Activated CD4-positive, alpha-beta T cell treated with anti-CD3 and anti-CD28 coated beads for 4 hours (primary cell): ENCODE data around the gene COG2.
"Not testable (repeated sequence)": the region's sequence is repeated elsewhere in the genome, so short reads cannot be mapped to it uniquely, and the experiment has no call there.

Source experiments
- DNase-seq, 2 donors: peaks; one replicate each; pipeline ENCODE4 v3.0.0-alpha.2; 2020

Gene COG2

GRCh38 chr1:230642263-230642959 is at the start of gene COG2:
Gene COG2 (plus strand): TSS chr1:230642481. CDS start chr1:230642607, 126 bp downstream.
- peak; percentile 92 to 97 for DNase-seq

GRCh38 chr1:230592848-230593414 is 49.4 kb upstream of the COG2 start:
- DNase-seq = no peak

- DNase-seq = no peak
Measured at GRCh38 chr1:230594214-230594773, 48.0 kb upstream of the COG2 start.

DNA sequence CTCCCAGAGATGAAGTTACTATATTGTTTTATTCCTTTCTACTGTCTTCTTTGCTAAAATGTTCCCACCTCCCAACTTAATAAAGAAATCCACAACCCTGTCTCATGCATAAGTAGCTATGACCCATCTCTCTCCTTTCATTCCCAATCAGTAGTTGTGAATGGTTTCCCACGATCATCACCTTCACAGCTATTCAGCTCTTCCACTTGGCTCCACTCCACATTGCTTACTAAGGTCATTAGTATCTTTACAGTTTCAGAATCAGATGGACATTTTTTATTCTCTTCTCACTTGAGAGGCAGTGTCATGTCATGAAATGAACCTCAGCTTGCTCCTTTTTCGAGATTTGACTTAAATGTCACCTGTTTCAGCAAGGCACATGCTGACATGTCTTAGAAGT is 47.1 kb upstream of the COG2 start:
- DNase-seq = no peak

DNA sequence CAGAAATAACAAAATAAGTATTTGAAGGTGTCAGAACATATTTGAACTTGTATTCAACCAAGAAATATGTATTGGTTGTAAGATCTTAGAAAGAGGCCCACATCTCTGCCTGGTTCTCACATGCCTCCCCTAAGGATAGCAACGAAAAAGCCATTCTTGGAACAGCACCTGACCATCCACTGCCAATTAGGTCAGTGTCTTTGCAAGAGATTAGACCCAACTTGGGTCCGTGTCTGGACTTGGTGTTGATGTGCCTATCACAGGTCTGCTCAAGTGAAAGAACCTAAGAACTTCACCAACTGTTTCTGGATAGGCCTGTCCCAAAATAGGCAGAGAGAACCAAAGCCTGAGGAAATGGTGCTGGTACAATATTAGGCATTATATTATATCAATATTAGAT is 46.0 kb upstream of the COG2 start:
- no peak for DNase-seq

DNA sequence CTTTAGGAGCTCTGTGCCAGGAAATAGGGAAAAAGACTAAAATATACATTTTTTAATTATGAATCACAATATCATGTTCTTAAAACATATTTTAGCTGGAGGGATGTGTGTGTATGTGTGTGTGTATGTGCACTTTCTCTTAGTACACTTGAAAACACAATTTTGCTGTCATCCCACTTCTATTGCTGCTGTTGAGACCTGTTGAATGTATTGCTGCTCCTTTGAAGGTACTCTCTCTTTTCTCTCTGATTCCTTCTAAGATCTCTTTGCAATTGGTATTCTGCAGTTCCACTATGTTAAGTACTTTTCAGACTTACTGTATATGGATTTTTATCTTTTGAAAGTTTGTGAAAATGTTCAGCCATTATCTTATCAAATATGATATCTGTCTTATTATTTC is 43.5 kb upstream of the COG2 start:
- no peak for DNase-seq

DNA sequence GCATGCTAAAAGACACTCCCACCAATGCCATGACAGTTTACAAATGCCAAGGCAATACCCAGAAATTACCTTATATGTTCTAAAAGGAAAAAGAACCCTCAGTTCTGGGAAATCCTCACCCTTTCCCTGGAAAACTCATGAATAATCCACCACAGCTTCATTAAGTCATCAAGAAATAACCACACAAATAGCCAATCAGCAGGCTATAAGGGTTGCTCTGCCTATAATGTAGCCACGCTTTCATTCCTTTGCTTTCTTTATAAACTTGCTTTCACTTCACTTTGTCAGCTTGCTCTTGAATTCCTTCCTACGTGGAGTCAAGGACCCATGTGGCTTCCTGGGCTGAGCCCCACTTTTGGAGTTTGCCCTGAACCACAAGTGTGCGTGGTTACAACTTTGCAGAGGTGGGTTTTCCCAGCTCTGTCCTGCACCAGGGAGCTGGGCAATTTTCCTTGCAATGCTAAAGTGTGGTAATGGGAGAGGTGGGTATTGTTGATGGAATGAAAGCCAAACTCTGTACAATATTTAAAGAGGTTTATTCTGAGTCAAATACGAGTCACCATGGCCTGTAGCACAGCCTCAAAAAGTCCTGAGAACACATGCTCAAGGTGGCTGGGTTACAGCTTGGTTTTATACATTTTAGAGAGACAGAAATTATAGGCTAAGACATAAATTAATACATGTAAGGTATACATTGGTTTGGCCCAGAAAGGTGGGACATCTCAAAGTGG is 42.2 kb upstream of the COG2 start:
- DNase-seq = no peak

DNA sequence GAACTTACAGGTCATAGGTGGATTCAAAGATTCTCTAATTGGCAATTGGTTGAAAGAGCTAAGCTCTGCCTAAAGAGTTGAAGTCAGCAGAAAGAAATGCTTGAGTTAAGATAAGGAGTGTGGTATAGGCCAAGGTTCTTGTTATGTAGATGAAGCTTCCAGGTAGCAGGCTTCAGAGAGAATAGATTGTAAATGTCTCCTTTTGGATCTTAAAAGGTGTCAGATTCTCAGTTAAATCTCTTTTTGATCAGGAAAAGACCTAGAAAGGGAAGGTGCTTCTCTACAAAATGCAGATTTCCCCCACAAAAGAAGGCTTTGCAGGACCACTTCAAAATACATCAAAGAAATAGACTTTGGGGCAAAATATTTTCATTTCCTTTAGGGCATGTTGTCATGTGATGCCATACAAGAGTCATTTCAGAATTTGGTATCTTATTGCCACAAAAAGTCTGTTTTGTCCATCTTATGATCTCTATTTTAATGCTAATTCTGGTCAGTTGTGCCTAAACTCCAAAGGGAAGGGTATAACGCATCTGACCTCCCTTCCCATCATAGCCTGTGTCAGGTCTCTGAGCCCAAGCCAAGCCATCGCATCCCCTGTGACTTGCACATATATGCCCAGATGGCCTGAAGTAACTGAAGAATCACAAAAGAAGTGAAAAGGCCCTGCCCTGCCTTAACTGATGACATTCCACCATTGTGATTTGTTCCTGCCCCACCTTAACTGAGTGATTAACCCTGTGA is 41.5 kb upstream of the COG2 start:
- DNase-seq = not testable (repeated sequence)

GRCh38 chr1:230609208-230609607 is 33.1 kb upstream of the COG2 start:
- DNase-seq = no peak

DNA sequence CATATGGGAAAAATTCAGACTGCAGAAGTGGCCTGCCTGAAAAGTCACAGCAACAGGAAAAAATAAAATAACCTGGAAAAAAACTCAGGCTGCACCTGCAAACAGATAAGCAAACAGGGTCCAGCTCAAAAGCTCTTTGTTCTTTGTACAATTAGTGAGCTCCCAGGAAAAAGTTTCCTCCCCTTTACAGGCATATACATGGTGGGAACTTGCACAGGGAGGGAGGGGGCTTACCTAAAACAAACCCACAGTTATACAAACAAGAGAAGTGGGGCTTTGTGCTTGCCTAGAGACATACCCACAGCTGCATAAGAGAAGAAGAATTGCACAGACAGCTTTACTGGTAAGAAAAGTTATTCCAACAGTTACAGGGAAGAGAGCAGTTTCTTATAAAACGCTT is 31.7 kb upstream of the COG2 start:
- no peak for DNase-seq

DNA sequence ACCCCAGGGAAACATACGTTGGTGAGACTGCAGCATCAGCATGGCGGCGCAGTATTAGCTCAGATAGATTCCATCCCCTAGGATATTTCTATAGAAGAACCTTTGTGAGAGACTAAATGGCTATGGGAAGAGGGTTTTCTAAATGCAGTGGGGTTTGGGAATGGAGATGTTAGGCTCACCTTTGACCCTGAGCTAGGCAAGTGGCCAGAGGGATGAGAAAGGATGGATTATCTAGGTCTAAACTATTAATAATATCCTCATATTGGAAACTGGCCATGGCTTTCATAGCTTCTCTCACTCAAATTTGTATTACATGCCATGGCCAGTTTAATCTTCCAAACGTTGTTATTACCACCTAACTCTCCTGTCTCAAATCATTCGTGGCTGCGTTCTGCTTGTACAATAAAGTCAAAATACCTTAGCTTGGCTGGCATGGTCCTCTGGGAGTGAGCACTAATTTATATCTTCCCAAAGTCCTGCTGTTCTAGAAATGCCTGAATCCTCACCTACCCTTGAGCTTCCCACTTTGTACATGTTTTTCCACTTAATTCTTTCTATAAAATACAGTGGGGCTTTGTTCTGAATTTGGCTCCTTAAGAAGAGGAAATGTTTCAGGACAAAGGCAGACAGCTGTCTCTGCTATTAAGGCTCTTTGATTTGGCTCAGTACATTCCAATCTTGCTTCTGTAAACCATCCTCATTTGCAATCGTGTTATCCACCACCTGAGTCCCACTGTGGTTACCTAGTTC is 31.0 kb upstream of the COG2 start:
- no peak for DNase-seq

DNA sequence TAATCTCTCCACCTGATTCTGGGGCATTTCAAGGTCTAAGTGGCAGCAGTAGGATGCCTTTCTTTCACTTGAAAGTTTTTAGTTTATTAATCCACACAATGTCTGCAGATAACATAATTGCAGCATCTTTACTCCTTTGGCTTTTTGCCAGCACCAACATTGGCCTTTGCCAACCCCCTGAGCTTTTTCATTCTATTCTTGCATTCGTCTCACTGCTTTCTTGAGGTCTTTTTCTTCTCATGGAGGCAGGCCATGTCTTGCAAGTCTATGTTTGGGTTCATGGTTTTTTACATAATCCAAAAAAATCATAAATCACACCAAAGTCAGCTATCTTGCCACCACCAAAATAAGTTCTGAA is 30.4 kb upstream of the COG2 start:
- DNase-seq = no peak

DNA sequence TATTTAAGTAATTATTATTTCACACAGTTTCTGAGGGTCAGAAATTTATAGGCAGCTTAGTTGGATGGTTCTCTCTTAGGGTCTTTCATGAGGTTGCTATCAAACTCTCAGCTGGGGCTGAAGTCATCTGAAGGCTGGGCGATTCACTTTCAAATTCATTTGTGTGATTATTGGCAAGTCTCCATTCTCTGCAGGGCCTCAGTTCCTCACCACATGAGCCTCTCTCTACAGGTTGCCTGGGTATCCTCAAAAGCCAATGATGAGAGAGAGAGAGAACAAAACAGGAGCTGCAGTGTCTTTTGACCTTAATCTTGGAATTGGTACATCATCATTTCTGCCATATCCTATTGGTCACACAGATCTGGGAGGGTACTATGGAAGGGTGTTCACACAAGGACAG is 29.6 kb upstream of the COG2 start:
- DNase-seq = no peak

DNA sequence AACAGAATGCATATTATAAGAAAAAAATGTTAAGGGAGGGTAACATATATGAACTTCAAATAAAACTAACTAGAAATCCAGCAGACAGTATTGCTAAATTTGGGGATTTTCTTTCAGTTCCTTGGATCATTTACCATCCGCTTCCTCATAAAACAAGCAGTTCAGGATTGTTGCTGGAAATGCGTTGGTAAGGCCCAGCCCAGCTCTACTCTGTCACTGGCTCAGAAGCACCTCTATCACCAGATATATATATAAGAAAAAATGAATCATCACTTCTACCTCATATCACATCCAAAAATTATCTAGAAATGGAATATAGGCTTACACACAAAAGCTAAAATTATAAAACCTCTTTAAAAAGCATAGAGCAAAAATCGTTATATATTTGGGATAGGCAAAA is 28.2 kb upstream of the COG2 start:
- DNase-seq = no peak

DNA sequence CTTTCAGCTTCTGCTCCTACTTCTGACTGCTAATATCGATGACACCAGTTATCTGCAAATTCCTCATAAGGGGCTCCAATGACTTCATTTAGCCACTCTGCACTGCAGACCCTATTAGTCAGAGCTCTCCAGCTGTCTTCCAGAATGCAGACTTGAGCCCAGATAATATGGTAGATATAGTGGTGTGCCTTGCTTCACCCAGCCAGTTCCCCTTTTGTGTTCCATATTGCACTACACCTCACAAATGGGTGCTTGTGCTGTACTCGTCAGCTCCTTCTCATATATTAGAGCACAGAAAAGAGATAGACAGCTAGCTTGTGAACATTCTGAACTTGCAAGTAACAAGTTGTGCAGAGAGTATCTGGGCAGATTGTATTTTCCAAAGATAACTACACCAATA is 23.7 kb upstream of the COG2 start:
- DNase-seq = no peak

DNA sequence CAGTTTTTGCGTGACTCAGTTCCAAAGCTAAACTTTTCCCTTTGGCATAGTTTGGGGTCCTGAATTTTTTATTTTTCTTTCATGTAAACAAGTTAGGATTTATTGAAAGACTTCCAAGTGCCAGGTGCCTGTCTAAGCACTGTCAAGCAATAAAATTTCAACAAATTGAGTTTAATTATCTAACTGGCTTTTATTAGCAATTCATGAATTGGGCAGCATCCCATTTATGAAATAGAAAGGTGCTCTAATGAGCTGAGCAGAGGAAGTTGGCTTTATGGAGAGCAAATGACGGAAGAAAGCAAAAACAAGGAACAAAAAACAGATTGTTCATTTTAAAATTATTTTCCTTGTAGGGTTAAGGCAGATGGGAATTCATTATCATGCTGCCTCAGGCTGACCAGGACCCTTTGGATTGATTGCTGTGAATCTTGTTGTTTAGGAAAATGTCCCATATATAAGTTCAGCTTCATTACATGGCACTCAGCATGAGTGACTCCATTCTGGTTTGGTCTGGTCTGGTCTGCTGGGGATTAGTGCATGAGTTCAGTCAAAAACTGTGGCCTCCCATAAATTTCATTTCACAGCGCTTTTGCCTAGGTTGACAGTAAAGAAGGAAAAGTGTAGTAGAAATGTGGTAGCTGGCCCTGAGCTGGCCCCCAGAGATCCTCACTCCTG is 21.5 kb upstream of the COG2 start:
- no peak for DNase-seq

- no peak for DNase-seq
Measured at GRCh38 chr1:230621324-230622030, 20.8 kb upstream of the COG2 start.

DNA sequence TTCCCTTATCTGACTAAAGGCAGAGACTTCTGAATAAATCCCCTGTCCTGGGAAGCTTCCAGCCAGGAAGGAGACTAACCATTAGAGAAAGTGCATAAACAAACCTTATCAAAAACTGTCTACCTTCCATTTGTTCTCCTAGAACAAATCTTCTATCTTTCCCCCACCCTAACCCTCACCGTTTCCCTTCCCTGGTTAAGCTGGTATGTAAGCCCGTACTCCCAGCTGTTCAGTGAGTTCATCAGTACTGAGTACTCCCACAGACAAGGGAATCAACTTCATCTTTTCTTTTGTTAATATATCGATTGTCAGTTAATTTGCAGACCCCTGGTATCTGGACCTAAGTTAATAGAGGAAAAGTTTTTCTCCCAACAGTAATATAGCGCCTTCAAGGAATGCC is 20.1 kb upstream of the COG2 start:
- DNase-seq = no peak

GRCh38 chr1:230624097-230624713 is 18.1 kb upstream of the COG2 start:
- DNase-seq = no peak

- no peak for DNase-seq
Measured at GRCh38 chr1:230626232-230626631, 16.0 kb upstream of the COG2 start.

DNA sequence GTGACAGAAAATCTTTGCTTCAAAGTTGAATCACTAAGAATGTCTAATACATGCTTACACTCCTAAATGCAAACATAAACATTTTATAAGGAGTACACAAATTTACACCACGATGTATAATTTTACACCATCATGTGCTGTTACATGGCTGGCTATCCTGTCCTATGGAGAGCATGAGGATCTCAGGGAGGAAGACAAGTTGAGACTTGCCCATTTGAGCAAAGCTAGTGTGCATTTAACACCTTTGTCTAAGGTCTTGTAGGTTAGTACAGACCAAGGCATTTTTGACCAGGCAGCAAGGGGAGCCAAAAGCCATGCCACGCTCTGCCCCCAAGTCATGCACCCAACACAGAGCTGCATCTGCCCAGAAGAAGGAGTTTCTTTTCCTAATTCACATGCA is 14.5 kb upstream of the COG2 start:
- DNase-seq = no peak
